HCT116 (cell line): ENCODE results near the gene TTC16. TPM values are rescaled to one million over a fixed set of nuclear protein-coding genes. Genes with fewer than 3 reads are reported as not detected.

ENCODE experiments used
- ATAC-seq: fragments of 200-7000 bp; cut with Tn5 transposase; 2 replicates; pipeline ENCODE4 v1.9.1; 2020; ENCODE audit warnings: mild to moderate bottlenecking, moderate library complexity
- BruUV-seq: library from RNA; stranded (reverse); fragments of 400-500 nt; replicated peaks from 2 replicates; lab custom pipeline; 2021; lab: Mats Ljungman, UMichigan
- CTCF ChIA-PET: fragments of 300-600 bp; sonication (Branson Sonifier 250); formaldehyde crosslinking; loops from one replicate; lab custom pipeline; 2021; ENCODE audit warnings: antibody characterized with exemption; lab: Charles Lee
- POLR2A ChIA-PET: fragments of 300-600, 350-600 bp; sonication (Branson Sonifier 250); formaldehyde crosslinking; loops from one replicate; lab custom pipeline; 2021; ENCODE audit warnings: antibody characterized with exemption; lab: Charles Lee
- RAD21 ChIA-PET, 2 experiments: fragments of 300-600 bp; sonication (Branson Sonifier 250); formaldehyde crosslinking; loops; one replicate each; lab custom pipeline; 2023; ENCODE audit warnings: low total read pairs in 2 of 2; ENCODE audit not compliant: uncharacterized antibody in 2 of 2, unreplicated experiment in 2 of 2, low non-redundant PET in 1 of 2; lab: Charles Lee
- DNase-seq: peaks from one replicate; pipeline ENCODE4 v3.0.0-alpha.2; 2010; ENCODE audit warnings: low read depth, low spot score
- H2AFZ ChIP-seq: fragments of 200-600 bp; shearing (Covaris generic), sonication (generic); 2 replicates; pipeline ENCODE4 v1.6.1; 2017; ENCODE audit warnings: low read depth, mixed run types, mixed read lengths, antibody characterized with exemption, low read length; ENCODE audit not compliant: poor library complexity, severe bottlenecking
- H3K27ac ChIP-seq: 2 replicates; pipeline ENCODE4 v1.5.1; 2012; ENCODE audit warnings: low read depth, low read length
- H3K27me3 ChIP-seq: fragments of 200-600 bp; sonication (generic); 2 replicates; pipeline ENCODE4 v1.6.1; 2016; ENCODE audit warnings: mixed run types, low read length, mixed read lengths; ENCODE audit not compliant: insufficient read depth
- H3K36me3 ChIP-seq, 2 experiments: fragments of 200-500 bp in 1 of 2; fragments of 200-600 bp in 1 of 2; sonication (Bioruptor generic) in 1 of 2; sonication (generic) in 1 of 2; 2 replicates each; pipeline versions ENCODE4 v1.5.1 to v1.6.1; 2014 to 2016; ENCODE audit warnings: low read length in 2 of 2, inconsistent platforms in 1 of 2, mixed read lengths in 1 of 2, mixed run types in 1 of 2; ENCODE audit not compliant: insufficient read depth in 2 of 2, control insufficient read depth in 1 of 2
- H3K4me1 ChIP-seq, 2 experiments: fragments of 200-600 bp in 1 of 2; sonication (generic) in 1 of 2; 2 replicates each; pipeline versions ENCODE4 v1.5.1 to v1.6.1; 2012 to 2017; ENCODE audit warnings: low read length in 2 of 2, inconsistent platforms in 1 of 2, mild to moderate bottlenecking in 1 of 2, mixed read lengths in 1 of 2, mixed run types in 1 of 2, moderate library complexity in 1 of 2; ENCODE audit not compliant: insufficient read depth in 2 of 2, control insufficient read depth in 1 of 2
- H3K4me2 ChIP-seq: fragments of 200-600 bp; sonication (generic); 2 replicates; pipeline ENCODE4 v1.6.1; 2017; ENCODE audit warnings: mixed run types, low read length, mixed read lengths
- H3K4me3 ChIP-seq, 2 experiments: fragments of 200-600 bp in 1 of 2; sonication (generic) in 1 of 2; replicated peaks in 1 of 2; 2 replicates each; pipeline ENCODE4 v1.5.1; 2011 to 2016; ENCODE audit warnings: low read length in 2 of 2, control low read depth in 1 of 2, low read depth in 1 of 2, mild to moderate bottlenecking in 1 of 2, mixed read lengths in 1 of 2, mixed run types in 1 of 2
- H3K79me2 ChIP-seq: fragments of 200-600 bp; sonication (generic); 2 replicates; pipeline ENCODE4 v1.6.1; 2017; ENCODE audit warnings: mild to moderate bottlenecking, mixed run types, low read length, moderate library complexity, mixed read lengths; ENCODE audit not compliant: insufficient read depth
- H3K9ac ChIP-seq: fragments of 200-600 bp; sonication (generic); 2 replicates; pipeline ENCODE4 v1.6.1; 2016; ENCODE audit warnings: low read length, mixed read lengths
- H3K9me2 ChIP-seq: fragments of 200-600 bp; sonication (generic), shearing (Covaris generic); 2 replicates; pipeline ENCODE4 v1.6.1; 2017; ENCODE audit warnings: mixed run types, mild to moderate bottlenecking, moderate library complexity; ENCODE audit not compliant: insufficient read depth
- H3K9me3 ChIP-seq, 2 experiments: fragments of 200-500 bp in 1 of 2; fragments of 200-600 bp in 1 of 2; sonication (Bioruptor generic) in 1 of 2; sonication (generic) in 1 of 2; 2 replicates each; pipeline ENCODE4 v1.6.1; 2014 to 2017; ENCODE audit warnings: low read length in 2 of 2, mixed read lengths in 2 of 2, inconsistent platforms in 1 of 2, low read depth in 1 of 2, mild to moderate bottlenecking in 1 of 2, mixed run types in 1 of 2, moderate library complexity in 1 of 2; ENCODE audit not compliant: control insufficient read depth in 1 of 2, insufficient read depth in 1 of 2
- H4K20me1 ChIP-seq: fragments of 200-600 bp; sonication (generic), shearing (Covaris generic); 2 replicates; pipeline ENCODE4 v1.6.1; 2017; ENCODE audit warnings: mixed run types, mild to moderate bottlenecking, moderate library complexity; ENCODE audit not compliant: insufficient read depth
- ATF3 ChIP-seq: IDR thresholded peaks from 2 replicates; pipeline ENCODE4 v1.6.1; 2012
- CBX3 ChIP-seq: IDR thresholded peaks from 2 replicates; pipeline ENCODE4 v1.6.1; 2012; ENCODE audit warnings: low read depth
- CEBPB ChIP-seq: IDR thresholded peaks from 2 replicates; pipeline ENCODE4 v1.6.1; 2012; ENCODE audit warnings: low read depth
- CTCF ChIP-seq, 3 experiments: fragments of 200-600 bp in 1 of 3; sonication (generic) in 1 of 3; IDR thresholded peaks in 2 of 3; conservative IDR thresholded peaks in 1 of 3; 2 replicates each; pipeline ENCODE4 v1.5.1; 2012 to 2017; ENCODE audit warnings: low read depth in 2 of 3, low read length in 2 of 3, antibody characterized with exemption in 1 of 3, borderline replicate concordance in 1 of 3, control low read depth in 1 of 3, mild to moderate bottlenecking in 1 of 3, mixed read lengths in 1 of 3, mixed run types in 1 of 3, moderate library complexity in 1 of 3; ENCODE audit not compliant: insufficient read depth in 1 of 3
- EGR1 ChIP-seq: IDR thresholded peaks from 2 replicates; pipeline ENCODE4 v1.6.1; 2012; ENCODE audit warnings: low read depth
- ELF1 ChIP-seq: IDR thresholded peaks from 2 replicates; pipeline ENCODE4 v1.6.1; 2012; ENCODE audit warnings: low read depth, borderline replicate concordance
- EZH2 ChIP-seq: fragments of 200-600 bp; sonication (generic); IDR thresholded peaks from 2 replicates; pipeline ENCODE4 v1.6.1; 2017; ENCODE audit warnings: antibody characterized with exemption, mixed run types
- EZH2phosphoT487 ChIP-seq: fragments of 200-600 bp; IDR thresholded peaks from 2 replicates; pipeline ENCODE4 v1.6.1; 2018; ENCODE audit warnings: antibody characterized with exemption, borderline replicate concordance
- FOSL1 ChIP-seq: IDR thresholded peaks from 2 replicates; pipeline ENCODE4 v1.6.1; 2012; ENCODE audit warnings: low read depth
- JUND ChIP-seq: IDR thresholded peaks from 2 replicates; pipeline ENCODE4 v1.6.1; 2012
- MAX ChIP-seq: IDR thresholded peaks from 2 replicates; pipeline ENCODE4 v1.6.1; 2012
- POLR2A ChIP-seq: IDR thresholded peaks from 2 replicates; pipeline ENCODE4 v1.7.0; 2011; ENCODE audit warnings: borderline replicate concordance; ENCODE audit not compliant: insufficient read depth, insufficient read length; ENCODE audit errors: extremely low read depth
- POLR2AphosphoS5 ChIP-seq: IDR thresholded peaks from 2 replicates; pipeline ENCODE4 v1.6.1; 2011; ENCODE audit warnings: mild to moderate bottlenecking, low read depth, low read length, moderate library complexity
- RAD21 ChIP-seq: IDR thresholded peaks from 2 replicates; pipeline ENCODE4 v1.6.1; 2012; ENCODE audit warnings: low read depth, mild to moderate bottlenecking
- SP1 ChIP-seq: IDR thresholded peaks from 2 replicates; pipeline ENCODE4 v1.6.1; 2012; ENCODE audit warnings: low read depth
- SRF ChIP-seq: IDR thresholded peaks from 2 replicates; pipeline ENCODE4 v1.6.1; 2012; ENCODE audit warnings: low read depth
- TCF7L2 ChIP-seq: IDR thresholded peaks from 2 replicates; pipeline ENCODE4 v1.7.0; 2011; ENCODE audit warnings: borderline replicate concordance, inconsistent platforms; ENCODE audit not compliant: insufficient read depth, insufficient read length; ENCODE audit errors: extremely low read depth
- ZBTB33 ChIP-seq: IDR thresholded peaks from 2 replicates; pipeline ENCODE4 v1.6.1; 2011; ENCODE audit warnings: mild to moderate bottlenecking, low read length, moderate library complexity; ENCODE audit not compliant: insufficient replicate concordance; ENCODE audit errors: extremely low read depth
- ZFX ChIP-seq: fragments of 450-650 bp; IDR thresholded peaks from 2 replicates; pipeline ENCODE4 v1.6.1; 2017
- ZNF274 ChIP-seq: fragments of 200-500 bp; sonication (Bioruptor generic); IDR thresholded peaks from 2 replicates; pipeline ENCODE4 v1.6.1; 2014; ENCODE audit warnings: mild to moderate bottlenecking, low read depth, low read length, inconsistent platforms
- intact Hi-C: fragments of 100-400 bp; cut with micrococcal nuclease; formaldehyde crosslinking; loops from 2 replicates; pipeline ENCODE4 v1.10.0; 2022
- total RNA-seq: library from RNA; stranded (reverse); gene quantifications from one replicate; pipeline ENCODE4 v1.2.1, GENCODE V29; 2021; ENCODE audit not compliant: unreplicated experiment

The TTC16 gene
- total RNA-seq, 1 experiment from 2014 or later: not detected

- Histone ChIP-seq H3K27ac (no peak overlapping the region), H3K36me3 (no peaks in the 10 kb centered on the region), H4K20me1 (no peaks in the 10 kb centered on the region), H3K9ac (no peak overlapping the region), H3K4me3 (no peak overlapping the region), H3K79me2 (no peaks in the 10 kb centered on the region), H2AFZ (no peak overlapping the region), H3K4me1 (peaks cover 13 to 21% of the 10 kb centered on the region in 2 experiments), H3K9me2 (no peaks in the 10 kb centered on the region), H3K27me3 (no peaks in the 10 kb centered on the region), H3K4me2 (no peak overlapping the region), H3K9me3 (no peaks in the 10 kb centered on the region)
- ATAC-seq: no peak
- POLR2A ChIA-PET: no interaction called here
- CTCF ChIA-PET: no interaction called here
- RAD21 ChIA-PET: no interaction called here
- TF ChIP-seq ZNF274: no peak
- no peak for TF ChIP-seq SP1
- no peak for TF ChIP-seq SRF
- no peak for TF ChIP-seq EZH2phosphoT487
- TF ChIP-seq ZBTB33: no peak
- TF ChIP-seq ELF1: no peak
- no peak for TF ChIP-seq CTCF (IDR thresholded peaks at IDR 0.05 in 2 of 3, conservative IDR thresholded peaks at IDR 0.05 in 1 of 3; ENCODE audit: borderline replicate concordance in 1 of 3, insufficient read depth in 1 of 3, low read depth in 2 of 3, low read length in 2 of 3)
- TF ChIP-seq POLR2AphosphoS5: no peak
- TF ChIP-seq RAD21: no peak
- no peak for TF ChIP-seq CEBPB
- no peak for TF ChIP-seq EGR1
- no peak for TF ChIP-seq EZH2
- no peak for TF ChIP-seq ZFX
- no peak for TF ChIP-seq POLR2A
- no peak for TF ChIP-seq ATF3
- TF ChIP-seq JUND: no peak
- TF ChIP-seq CBX3: no peak
- no peak for TF ChIP-seq FOSL1
- no peak for TF ChIP-seq TCF7L2
- no peak for TF ChIP-seq MAX
- intact Hi-C loops: no loop called here
- no TSS peak for BruUV-seq
- no peak for DNase-seq
Observed at GRCh38 chr9:127769101-127769500, 53.2 kb downstream of the TTC16 start.
